B cell (primary cell): ENCODE measurements around the gene HTR6.

Experiments used
- EZH2 ChIP-seq: IDR thresholded peaks from 2 replicates; pipeline ENCODE4 v1.6.1; 2012; ENCODE audit warnings: borderline replicate concordance, low read depth, mild to moderate bottlenecking, moderate library complexity, low read length; ENCODE audit not compliant: insufficient read depth, poor library complexity, severe bottlenecking
- TF ChIP-seq, protein P1 (sequence below): fragments of 200-600 bp; IDR thresholded peaks from one replicate; pipeline ENCODE4 v1.8.0; 2022; ENCODE audit warnings: antibody characterized with exemption, mild to moderate bottlenecking

DNA sequence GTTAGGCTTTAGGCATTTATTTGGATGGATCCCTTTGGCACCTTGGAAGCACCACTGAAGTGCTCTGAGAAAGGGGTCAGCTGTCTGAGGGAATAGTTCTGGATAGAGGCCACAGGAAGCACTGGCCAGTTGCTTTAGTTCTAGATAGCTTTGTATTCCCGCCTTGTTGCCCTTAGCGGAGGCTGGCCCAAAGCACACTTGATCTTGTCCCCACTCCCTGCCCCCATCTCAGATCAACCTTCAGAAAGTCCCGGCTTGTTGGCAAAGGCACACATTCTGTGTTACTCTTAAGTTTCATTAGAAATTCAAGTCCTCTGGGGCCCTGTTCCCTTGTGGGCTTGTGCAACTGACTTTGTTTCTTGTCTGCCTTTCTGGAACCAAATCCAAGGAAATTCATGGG, 35.8 kb upstream of the HTR6 start:
- TF ChIP-seq, protein P1, sequence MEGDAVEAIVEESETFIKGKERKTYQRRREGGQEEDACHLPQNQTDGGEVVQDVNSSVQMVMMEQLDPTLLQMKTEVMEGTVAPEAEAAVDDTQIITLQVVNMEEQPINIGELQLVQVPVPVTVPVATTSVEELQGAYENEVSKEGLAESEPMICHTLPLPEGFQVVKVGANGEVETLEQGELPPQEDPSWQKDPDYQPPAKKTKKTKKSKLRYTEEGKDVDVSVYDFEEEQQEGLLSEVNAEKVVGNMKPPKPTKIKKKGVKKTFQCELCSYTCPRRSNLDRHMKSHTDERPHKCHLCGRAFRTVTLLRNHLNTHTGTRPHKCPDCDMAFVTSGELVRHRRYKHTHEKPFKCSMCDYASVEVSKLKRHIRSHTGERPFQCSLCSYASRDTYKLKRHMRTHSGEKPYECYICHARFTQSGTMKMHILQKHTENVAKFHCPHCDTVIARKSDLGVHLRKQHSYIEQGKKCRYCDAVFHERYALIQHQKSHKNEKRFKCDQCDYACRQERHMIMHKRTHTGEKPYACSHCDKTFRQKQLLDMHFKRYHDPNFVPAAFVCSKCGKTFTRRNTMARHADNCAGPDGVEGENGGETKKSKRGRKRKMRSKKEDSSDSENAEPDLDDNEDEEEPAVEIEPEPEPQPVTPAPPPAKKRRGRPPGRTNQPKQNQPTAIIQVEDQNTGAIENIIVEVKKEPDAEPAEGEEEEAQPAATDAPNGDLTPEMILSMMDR = no peak
- no peak for TF ChIP-seq EZH2
